GM10248 (cell line): ENCODE measurements around the gene PSD.
A peak's percentile ranks its signal among the peaks of the same experiment; 100 is the strongest.

Experiments used
- CTCF ChIA-PET: fragments of 300-600 bp; sonication (Branson Sonifier 250); formaldehyde crosslinking; extraction: SDS; loops from one replicate; lab custom pipeline; 2021; ENCODE audit warnings: antibody characterized with exemption; lab: Yijun Ruan, JAX
- POLR2A ChIA-PET: fragments of 350-650 bp; sonication (Branson Sonifier 250); formaldehyde crosslinking; extraction: SDS; loops from one replicate; lab custom pipeline; 2020; ENCODE audit warnings: antibody characterized with exemption; lab: Yijun Ruan, JAX
- DNase-seq: peaks from one replicate; pipeline ENCODE4 v3.0.0; 2012; ENCODE audit errors: extremely low spot score
- CTCF ChIP-seq: IDR thresholded peaks from 2 replicates; pipeline ENCODE4 v1.5.1; 2012; ENCODE audit warnings: mild to moderate bottlenecking, low read depth; ENCODE audit errors: extremely low read depth, missing control alignments, control extremely low read depth

Gene PSD

GRCh38 chr10:102419269-102420180 lies 940 bp upstream of the PSD start:
- ChIA-PET CTCF (interaction anchor here (1.5 to 10.0 kb wide), 8 partner anchors 8 to 188 kb away, joined by 4 to 140 read pairs (median 50); partner anchors contain the start of genes C10orf95, CUEDC2, NFKB2 and SUFU), POLR2A (interaction anchor here (0.6 kb wide), 1 partner anchor 167 kb away, joined by 6 read pairs; no protein-coding TSS in a partner anchor)
- DNase-seq, result peak; percentile 80
- TF ChIP-seq CTCF, result no peak

- no peak for DNase-seq
- no peak for TF ChIP-seq CTCF
- ChIA-PET CTCF (interaction anchor here (1.3 to 2.1 kb wide), 2 partner anchors 13 to 186 kb away, joined by 4 to 6 read pairs; no protein-coding TSS in a partner anchor), POLR2A (no interaction called here)
These were observed 1.9 kb downstream of the PSD start for GRCh38 chr10:102416695-102417094.

- no peak for DNase-seq
- TF ChIP-seq CTCF, result no peak
- ChIA-PET POLR2A (no interaction called here), CTCF (interaction anchor here (1.1 to 1.6 kb wide), 5 partner anchors 11 to 186 kb away, joined by 3 to 5 read pairs (median 4); no protein-coding TSS in a partner anchor)
These were observed 2.3 kb downstream of the PSD start for GRCh38 chr10:102416283-102416682.

- no peak for DNase-seq
- no peak for TF ChIP-seq CTCF
- ChIA-PET CTCF (interaction anchor here (0.7 to 1.6 kb wide), 7 partner anchors 9 to 185 kb away, joined by 3 to 15 read pairs (median 4); no protein-coding TSS in a partner anchor), POLR2A (interaction anchor here (0.9 kb wide), 1 partner anchor 16 kb away, joined by 3 read pairs; no protein-coding TSS in a partner anchor)
These were observed 3.8 kb downstream of the PSD start for GRCh38 chr10:102414749-102415148.

GRCh38 chr10:102413806-102414561 lies 4.6 kb downstream of the PSD start:
- DNase-seq, result no peak
- no peak for TF ChIP-seq CTCF
- CTCF ChIA-PET, result interaction anchor here (0.9 to 5.5 kb wide), 5 partner anchors 8 to 184 kb away, joined by 3 to 61 read pairs (median 10); partner anchors contain the start of genes FBXL15 and NFKB2
- POLR2A ChIA-PET, result interaction anchor here (0.6 kb wide), 1 partner anchor 28 kb away, joined by 6 read pairs; no protein-coding TSS in a partner anchor
